Ishikawa (cell line): ENCODE data around the gene NBEAL2.

Experiments
- EP300 ChIP-seq: IDR thresholded peaks from 2 replicates; pipeline ENCODE4 v1.6.1; 2012; ENCODE audit warnings: borderline replicate concordance
- RAD21 ChIP-seq: IDR thresholded peaks from 2 replicates; pipeline ENCODE4 v1.6.1; 2012; ENCODE audit warnings: low read depth

DNA sequence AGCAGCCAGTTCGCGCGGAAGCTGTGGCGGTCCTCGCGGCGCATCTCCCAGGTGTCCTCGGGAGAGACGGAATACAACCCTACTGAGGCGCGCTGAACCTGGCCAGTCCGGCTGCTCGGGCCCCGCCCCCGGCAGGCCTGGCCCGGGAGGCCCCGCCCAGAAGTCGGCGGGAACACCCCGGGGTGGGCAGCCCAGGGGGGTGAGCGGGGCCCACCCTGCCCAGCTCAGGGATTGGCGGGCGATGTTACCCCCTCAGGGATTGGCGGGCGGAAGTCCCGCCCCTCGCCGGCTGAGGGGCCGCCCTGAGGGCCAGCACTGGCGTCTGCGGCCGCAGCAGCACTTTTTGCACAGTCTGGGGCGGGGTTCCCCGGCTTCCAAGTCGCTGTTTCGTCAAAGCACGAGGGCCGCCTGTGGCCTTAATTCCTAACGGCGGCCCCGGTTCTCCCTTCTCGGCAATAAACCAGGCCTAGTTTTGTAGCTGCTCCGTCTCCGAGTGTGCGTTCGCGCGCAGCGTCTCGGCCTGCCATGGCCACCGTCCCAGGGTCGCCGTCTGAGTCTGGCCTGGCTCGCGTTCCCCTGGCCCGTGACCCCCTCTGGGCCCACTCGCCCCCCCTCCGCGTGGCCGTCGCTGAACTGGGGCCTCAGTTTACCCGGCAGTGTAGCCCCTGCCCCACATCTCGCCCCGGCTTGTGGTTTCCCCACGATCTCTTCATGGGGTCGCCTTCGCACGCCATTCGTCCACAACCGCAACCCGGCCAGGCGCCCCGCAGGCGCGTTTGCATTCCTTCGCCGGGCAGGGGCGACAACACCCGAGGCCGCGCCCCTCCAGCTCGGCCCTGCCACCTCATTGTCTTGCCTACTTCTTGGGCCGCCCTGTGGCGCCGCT, 30.0 kb downstream of the NBEAL2 start:
- TF ChIP-seq RAD21 = no peak
- TF ChIP-seq EP300 = no peak
